Measurements from ENCODE around the gene ZNF507. TPM values are rescaled to one million over a fixed set of nuclear protein-coding genes. Genes with fewer than 3 reads are reported as not detected.

Gene ZNF507
- 10 to 100 TPM; 12.6 to 19.1 (median 17.9) TPM for total RNA-seq

GRCh38 chr19:32345261-32346207, at the start of gene ZNF507:
Gene ZNF507, plus strand, starts transcription at chr19:32345610. Its CDS starts 7,221 bp downstream, at chr19:32352831.
- intact Hi-C loops (cut with DNase I), result loop anchor here (5.0 kb wide), 1 partner anchor 62 kb away; the partner anchor contains the start of gene DPY19L3
- TF ChIP-seq CTCF (IDR thresholded peaks at IDR 0.05), result peak in 1 of 3 experiments; percentile 22
- no peak for TF ChIP-seq POLR2A (IDR thresholded peaks at IDR 0.05; ENCODE audit: low read depth)
- TF ChIP-seq POLR2AphosphoS5 (IDR thresholded peaks at IDR 0.05), result peak; percentile 63 to 69
- H3K4me1 ChIP-seq, result peaks cover 19 to 49% (median 43%) of the 10 kb centered on the region in 4 donors

GRCh38 chr19:32296694-32297093, 48.7 kb upstream of the ZNF507 start:
- H3K9me3 ChIP-seq, result peaks cover 0 to 11% (median 6%) of the 10 kb centered on the region in 4 donors
- WGBS, result 100% methylated on average over 1 of the region's 1 CpG
- no peak overlapping the region for H3K4me3 ChIP-seq
- no peaks in the 10 kb centered on the region for H3K36me3 ChIP-seq
- intact Hi-C loops (cut with DNase I), result no loop called here
- H3K27me3 ChIP-seq, result no peaks in the 10 kb centered on the region
- TF ChIP-seq POLR2AphosphoS5 (IDR thresholded peaks at IDR 0.05), result no peak
- no peak for TF ChIP-seq POLR2A (IDR thresholded peaks at IDR 0.05; ENCODE audit: low read depth)
- TF ChIP-seq CTCF (IDR thresholded peaks at IDR 0.05), result no peak
- no peak for TF ChIP-seq EP300 (IDR thresholded peaks at IDR 0.05)
- peak; percentile 19 for DNase-seq (ENCODE audit: extremely low spot score)
- H3K27ac ChIP-seq (replicated peaks in 1 of 4), result no peak overlapping the region
- H3K4me1 ChIP-seq, result no peaks in the 10 kb centered on the region

More at GRCh38 chr19:32345261-32346207, at the start of gene ZNF507:
- 7% methylated on average over 37 of the region's 72 CpGs for WGBS
- H3K4me3 ChIP-seq, result peak within 1 kb of the TSS; percentile 94 to 95 (median 95)
- H3K9me3 ChIP-seq, result no peaks in the 10 kb centered on the region
- H3K27me3 ChIP-seq, result no peaks in the 10 kb centered on the region
- DNase-seq (ENCODE audit: extremely low spot score), result peak; percentile 94
- H3K36me3 ChIP-seq, result peaks cover 0 to 16% (median 12%) of the 10 kb centered on the region in 4 donors
- H3K27ac ChIP-seq (replicated peaks in 1 of 4), result peak within 1 kb of the TSS; percentile 76 to 91 (median 84)

- Histone ChIP-seq H3K27me3 (no peaks in the 10 kb centered on the region), H3K36me3 (no peaks in the 10 kb centered on the region), H3K4me1 (no peaks in the 10 kb centered on the region), H3K4me3 (no peak overlapping the region), H3K27ac (replicated peaks in 1 of 4) (no peak overlapping the region), H3K9me3 (peaks cover 0 to 25% (median 17%) of the 10 kb centered on the region in 4 donors)
- no peak for DNase-seq (ENCODE audit: extremely low spot score)
- TF ChIP-seq POLR2AphosphoS5 (IDR thresholded peaks at IDR 0.05) (no peak), POLR2A (IDR thresholded peaks at IDR 0.05; ENCODE audit: low read depth) (no peak), CTCF (IDR thresholded peaks at IDR 0.05) (no peak), EP300 (IDR thresholded peaks at IDR 0.05) (no peak)
- intact Hi-C loops (cut with DNase I), result no loop called here
These were observed 42.6 kb upstream of the ZNF507 start for GRCh38 chr19:32302778-32303177.

- Histone ChIP-seq H3K36me3 (no peaks in the 10 kb centered on the region), H3K9me3 (peaks cover 0 to 25% (median 17%) of the 10 kb centered on the region in 4 donors), H3K4me3 (no peak overlapping the region), H3K27me3 (peaks cover 0 to 2% (median 0%) of the 10 kb centered on the region in 4 donors), H3K4me1 (no peaks in the 10 kb centered on the region), H3K27ac (replicated peaks in 1 of 4) (no peak overlapping the region)
- intact Hi-C loops (cut with DNase I), result no loop called here
- 90% methylated on average over 1 of the region's 1 CpG for WGBS
- TF ChIP-seq POLR2A (IDR thresholded peaks at IDR 0.05; ENCODE audit: low read depth) (no peak), POLR2AphosphoS5 (IDR thresholded peaks at IDR 0.05) (no peak), CTCF (IDR thresholded peaks at IDR 0.05) (no peak), EP300 (IDR thresholded peaks at IDR 0.05) (no peak)
- DNase-seq (ENCODE audit: extremely low spot score), result no peak
These were observed 42.2 kb upstream of the ZNF507 start for GRCh38 chr19:32303193-32303592.

All from esophagus muscularis mucosa (tissue), 4 donors.